Measurements from ENCODE around the gene SAE1. TPM values are rescaled to one million over a fixed set of nuclear protein-coding genes. Genes with fewer than 3 reads are reported as not detected.

SAE1 gene
- total RNA-seq, 2 experiments from 2014 or later = 154 to 157 TPM

GRCh38 chr19:47188507-47189033 lies 57.9 kb downstream of the SAE1 start:
- Mint-ChIP-seq H3K4me3 (no peak overlapping the region), H3K36me3 (peaks cover 45% of the 10 kb centered on the region), H3K4me1 (ENCODE audit: low read depth) (peaks cover 68% of the 10 kb centered on the region), H3K9me3 (no peaks in the 10 kb centered on the region), H3K27ac (peak overlapping the region; percentile 88), H3K27me3 (no peaks in the 10 kb centered on the region)
- POLR2A ChIA-PET = interaction anchor here (2.6 to 4.0 kb wide), 2 partner anchors 30 to 56 kb away, joined by 16 to 17 read pairs; no protein-coding TSS in a partner anchor
- DNase-seq = no peak
- CTCF ChIA-PET = interaction anchor here (1.0 to 5.1 kb wide), 4 partner anchors 11 to 57 kb away, joined by 3 to 52 read pairs (median 42); no protein-coding TSS in a partner anchor
- intact Hi-C loops (cut with micrococcal nuclease) = loop anchor here (5.0 kb wide), 1 partner anchor 151 kb away; no protein-coding TSS in a partner anchor

- Mint-ChIP-seq H3K27me3 (no peaks in the 10 kb centered on the region), H3K27ac (peak overlapping the region; percentile 68), H3K36me3 (peaks cover 43% of the 10 kb centered on the region), H3K4me1 (ENCODE audit: low read depth) (peaks cover 65% of the 10 kb centered on the region), H3K9me3 (no peaks in the 10 kb centered on the region), H3K4me3 (peak overlapping the region; percentile 58)
- CTCF ChIA-PET = interaction anchor here (0.6 to 2.2 kb wide), 6 partner anchors 8 to 58 kb away, joined by 3 to 9 read pairs (median 4); no protein-coding TSS in a partner anchor
- DNase-seq = peak; percentile 84
- intact Hi-C loops (cut with micrococcal nuclease) = loop anchor here (1.0 kb wide), 1 partner anchor 14 kb away; no protein-coding TSS in a partner anchor
- POLR2A ChIA-PET = interaction anchor here (0.9 to 2.1 kb wide), 5 partner anchors 8 to 36 kb away, joined by 3 to 10 read pairs (median 4); no protein-coding TSS in a partner anchor
These were observed 59.6 kb downstream of the SAE1 start for GRCh38 chr19:47190167-47190727.

GRCh38 chr19:47195434-47195833 lies 64.8 kb downstream of the SAE1 start:
- Mint-ChIP-seq H3K27ac (no peak overlapping the region), H3K27me3 (no peaks in the 10 kb centered on the region), H3K36me3 (peaks cover 48% of the 10 kb centered on the region), H3K4me1 (ENCODE audit: low read depth) (peaks cover 20% of the 10 kb centered on the region), H3K4me3 (no peak overlapping the region), H3K9me3 (no peaks in the 10 kb centered on the region)
- ChIA-PET CTCF (no interaction called here), POLR2A (no interaction called here)
- intact Hi-C loops (cut with micrococcal nuclease) = no loop called here
- no peak for DNase-seq

- H3K36me3 Mint-ChIP-seq = peaks cover 42% of the 10 kb centered on the region
- no peaks in the 10 kb centered on the region for H3K27me3 Mint-ChIP-seq
- H3K27ac Mint-ChIP-seq = no peak overlapping the region
- no peak for DNase-seq
- POLR2A ChIA-PET = no interaction called here
- H3K4me3 Mint-ChIP-seq = no peak overlapping the region
- H3K4me1 Mint-ChIP-seq (ENCODE audit: low read depth) = peaks cover 10% of the 10 kb centered on the region
- intact Hi-C loops (cut with micrococcal nuclease) = no loop called here
- CTCF ChIA-PET = interaction anchor here (0.6 to 1.3 kb wide), 4 partner anchors 11 to 72 kb away, joined by 3 to 5 read pairs (median 4); no protein-coding TSS in a partner anchor
- no peaks in the 10 kb centered on the region for H3K9me3 Mint-ChIP-seq
These were observed 66.5 kb downstream of the SAE1 start for GRCh38 chr19:47197141-47197540.

GRCh38 chr19:47200530-47200929 lies 69.9 kb downstream of the SAE1 start:
- H3K27me3 Mint-ChIP-seq = no peaks in the 10 kb centered on the region
- H3K36me3 Mint-ChIP-seq = peaks cover 45% of the 10 kb centered on the region
- no peaks in the 10 kb centered on the region for H3K9me3 Mint-ChIP-seq
- CTCF ChIA-PET = no interaction called here
- intact Hi-C loops (cut with micrococcal nuclease) = no loop called here
- DNase-seq = no peak
- POLR2A ChIA-PET = interaction anchor here (1.1 kb wide), 1 partner anchor 26 kb away, joined by 3 read pairs; no protein-coding TSS in a partner anchor
- no peak overlapping the region for H3K4me3 Mint-ChIP-seq
- no peak overlapping the region for H3K27ac Mint-ChIP-seq
- peaks cover 6% of the 10 kb centered on the region for H3K4me1 Mint-ChIP-seq (ENCODE audit: low read depth)

- H3K4me1 Mint-ChIP-seq (ENCODE audit: low read depth) = peaks cover 5% of the 10 kb centered on the region
- DNase-seq = no peak
- no peak overlapping the region for H3K4me3 Mint-ChIP-seq
- POLR2A ChIA-PET = no interaction called here
- peak overlapping the region; percentile 49 for H3K27ac Mint-ChIP-seq
- CTCF ChIA-PET = interaction anchor here (2.2 kb wide), 1 partner anchor 8 kb away, joined by 18 read pairs; no protein-coding TSS in a partner anchor
- intact Hi-C loops (cut with micrococcal nuclease) = no loop called here
- no peaks in the 10 kb centered on the region for H3K9me3 Mint-ChIP-seq
- peaks cover 40% of the 10 kb centered on the region for H3K36me3 Mint-ChIP-seq
- H3K27me3 Mint-ChIP-seq = no peaks in the 10 kb centered on the region
These were observed 72.6 kb downstream of the SAE1 start for GRCh38 chr19:47203254-47203653.

GRCh38 chr19:47209319-47210179 lies 78.9 kb downstream of the SAE1 start:
- no peaks in the 10 kb centered on the region for H3K9me3 Mint-ChIP-seq
- POLR2A ChIA-PET = interaction anchor here (1.2 to 4.6 kb wide), 3 partner anchors 17 to 47 kb away, joined by 3 to 49 read pairs (median 14); partner anchors contain the start of gene CCDC9
- CTCF ChIA-PET = interaction anchor here (0.8 to 9.6 kb wide), 23 partner anchors 8 to 173 kb away, joined by 3 to 333 read pairs (median 6); partner anchors contain the start of genes CCDC9, SAE1 and ZC3H4
- H3K4me3 Mint-ChIP-seq = no peak overlapping the region
- H3K27ac Mint-ChIP-seq = peak overlapping the region; percentile 25
- no peaks in the 10 kb centered on the region for H3K27me3 Mint-ChIP-seq
- peaks cover 34% of the 10 kb centered on the region for H3K36me3 Mint-ChIP-seq
- intact Hi-C loops (cut with micrococcal nuclease) = loop anchor here (1.0 to 2.0 kb wide), 2 partner anchors 19 to 35 kb away; no protein-coding TSS in a partner anchor
- DNase-seq = no peak
- H3K4me1 Mint-ChIP-seq (ENCODE audit: low read depth) = peaks cover 12% of the 10 kb centered on the region

GRCh38 chr19:47210180-47210490 lies 79.5 kb downstream of the SAE1 start:
- Mint-ChIP-seq H3K4me1 (ENCODE audit: low read depth) (peaks cover 12% of the 10 kb centered on the region), H3K4me3 (no peak overlapping the region), H3K36me3 (peaks cover 29% of the 10 kb centered on the region), H3K27ac (peak overlapping the region; percentile 25), H3K9me3 (no peaks in the 10 kb centered on the region), H3K27me3 (no peaks in the 10 kb centered on the region)
- no peak for DNase-seq
- intact Hi-C loops (cut with micrococcal nuclease) = loop anchor here (1.0 to 2.0 kb wide), 2 partner anchors 19 to 34 kb away; no protein-coding TSS in a partner anchor
- ChIA-PET CTCF (interaction anchor here (0.7 to 9.6 kb wide), 42 partner anchors 8 to 324 kb away, joined by 3 to 333 read pairs (median 5); partner anchors contain the start of genes CCDC9, INAFM1, SAE1 and ZC3H4), POLR2A (interaction anchor here (1.1 to 4.6 kb wide), 4 partner anchors 16 to 50 kb away, joined by 3 to 49 read pairs (median 8); partner anchors contain the start of gene CCDC9)

GRCh38 chr19:47210689-47211316 lies 80.2 kb downstream of the SAE1 start:
- Mint-ChIP-seq H3K27ac (peak overlapping the region; percentile 85), H3K9me3 (no peaks in the 10 kb centered on the region), H3K36me3 (peaks cover 24% of the 10 kb centered on the region), H3K27me3 (no peaks in the 10 kb centered on the region), H3K4me3 (no peak overlapping the region), H3K4me1 (ENCODE audit: low read depth) (peaks cover 12% of the 10 kb centered on the region)
- CTCF ChIA-PET = interaction anchor here (0.7 to 9.6 kb wide), 47 partner anchors 8 to 325 kb away, joined by 3 to 333 read pairs (median 5); partner anchors contain the start of genes CCDC9, INAFM1, SAE1 and ZC3H4
- intact Hi-C loops (cut with micrococcal nuclease) = loop anchor here (1.0 to 2.0 kb wide), 2 partner anchors 18 to 33 kb away; no protein-coding TSS in a partner anchor
- peak; percentile 85 for DNase-seq
- POLR2A ChIA-PET = interaction anchor here (1.1 to 4.6 kb wide), 4 partner anchors 15 to 51 kb away, joined by 3 to 49 read pairs (median 8); partner anchors contain the start of gene CCDC9

- no peak overlapping the region for H3K27ac Mint-ChIP-seq
- no peak overlapping the region for H3K4me3 Mint-ChIP-seq
- CTCF ChIA-PET = interaction anchor here (1.4 to 2.0 kb wide), 3 partner anchors 11 to 31 kb away, joined by 7 to 12 read pairs (median 9); no protein-coding TSS in a partner anchor
- no peak for DNase-seq
- POLR2A ChIA-PET = no interaction called here
- intact Hi-C loops (cut with micrococcal nuclease) = no loop called here
- H3K36me3 Mint-ChIP-seq = peaks cover 3% of the 10 kb centered on the region
- H3K4me1 Mint-ChIP-seq (ENCODE audit: low read depth) = peaks cover 7% of the 10 kb centered on the region
- H3K27me3 Mint-ChIP-seq = no peaks in the 10 kb centered on the region
- H3K9me3 Mint-ChIP-seq = no peaks in the 10 kb centered on the region
These were observed 84.9 kb downstream of the SAE1 start for GRCh38 chr19:47215581-47215980.

All from activated CD4-positive, alpha-beta memory T cell treated with anti-CD3 and anti-CD28 coated beads for 36 hours (primary cell).